ENCODE results near the gene SLC25A15.

GRCh38 chr13:40781717-40782116, 7.7 kb upstream of the SLC25A15 start:
- TF ChIP-seq PPARA (CRISPR knock-in tag; IDR thresholded peaks at IDR 0.05; ENCODE audit: borderline replicate concordance) (no peak), TCF4 (CRISPR knock-in tag; IDR thresholded peaks at IDR 0.05; ENCODE audit: borderline replicate concordance) (no peak), CSRNP3 (CRISPR knock-in tag; IDR thresholded peaks at IDR 0.05) (no peak), PATZ1 (CRISPR knock-in tag; IDR thresholded peaks at IDR 0.05; ENCODE audit: borderline replicate concordance) (no peak), ZFP3 (CRISPR knock-in tag; IDR thresholded peaks at IDR 0.05) (no peak), CREB5 (CRISPR knock-in tag; IDR thresholded peaks at IDR 0.05; ENCODE audit: low read depth) (no peak)

Data from SK-N-SH treated with all-trans-retinoic acid at 6 μM for 48 hours (cell line).